Fibroblast of skin of right quadriceps (primary cell): ENCODE results near the gene ZDHHC3.
A peak's percentile ranks its signal among the peaks of the same experiment; 100 is the strongest.

ENCODE experiments used
- DNase-seq: peaks from one replicate; pipeline ENCODE4 v3.0.0-alpha.2; 2013

The ZDHHC3 gene

DNA sequence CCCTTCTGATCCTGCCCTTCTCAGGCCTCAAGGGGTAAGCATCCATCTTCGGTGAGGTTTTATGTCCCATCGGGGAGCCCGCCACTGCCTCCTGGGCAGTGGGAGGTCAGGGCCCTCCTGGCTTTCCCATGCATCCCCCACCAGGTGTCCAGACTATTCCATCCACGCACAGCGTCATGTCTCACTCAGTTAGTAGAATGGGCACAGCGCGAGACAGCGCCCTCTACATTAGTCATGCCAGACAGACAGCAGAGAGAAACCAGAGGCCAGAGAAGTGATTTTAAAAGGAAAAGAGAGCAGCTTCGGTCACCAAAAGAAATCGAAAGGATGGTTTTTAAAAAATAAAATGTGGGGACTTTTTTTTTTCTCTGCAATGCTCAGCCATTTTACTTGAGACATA is 49.8 kb downstream of the ZDHHC3 start:
- no peak for DNase-seq

DNA sequence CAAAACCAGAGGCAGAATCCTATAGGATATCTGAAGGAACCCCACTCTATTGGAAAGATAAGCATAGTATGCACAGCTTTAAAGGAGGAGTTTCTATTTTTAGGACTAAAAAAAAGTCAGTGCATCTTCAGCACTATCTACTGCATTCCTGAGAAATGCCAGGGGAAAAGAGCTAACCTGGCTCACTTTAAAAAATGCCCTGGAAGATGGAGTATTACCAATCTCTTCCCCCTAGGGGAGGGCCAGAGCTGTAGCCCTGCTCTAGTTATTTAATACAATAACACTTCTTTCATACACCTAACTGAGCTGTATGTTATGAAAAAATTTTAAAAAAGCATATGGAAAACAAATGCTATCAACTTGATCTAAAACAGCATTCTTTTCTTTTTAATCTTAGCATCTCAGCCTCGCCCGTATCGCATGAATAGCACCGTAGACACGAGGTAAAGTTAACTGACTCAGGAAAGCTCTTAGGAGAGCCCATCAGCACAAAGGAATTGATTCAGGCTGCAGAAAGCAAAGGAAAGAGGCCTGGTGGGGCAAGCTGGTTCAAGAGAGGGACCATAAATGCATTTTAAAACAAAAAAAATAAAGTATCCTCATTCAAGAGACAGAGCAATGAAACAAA is 51.4 kb downstream of the ZDHHC3 start:
- no peak for DNase-seq

DNA sequence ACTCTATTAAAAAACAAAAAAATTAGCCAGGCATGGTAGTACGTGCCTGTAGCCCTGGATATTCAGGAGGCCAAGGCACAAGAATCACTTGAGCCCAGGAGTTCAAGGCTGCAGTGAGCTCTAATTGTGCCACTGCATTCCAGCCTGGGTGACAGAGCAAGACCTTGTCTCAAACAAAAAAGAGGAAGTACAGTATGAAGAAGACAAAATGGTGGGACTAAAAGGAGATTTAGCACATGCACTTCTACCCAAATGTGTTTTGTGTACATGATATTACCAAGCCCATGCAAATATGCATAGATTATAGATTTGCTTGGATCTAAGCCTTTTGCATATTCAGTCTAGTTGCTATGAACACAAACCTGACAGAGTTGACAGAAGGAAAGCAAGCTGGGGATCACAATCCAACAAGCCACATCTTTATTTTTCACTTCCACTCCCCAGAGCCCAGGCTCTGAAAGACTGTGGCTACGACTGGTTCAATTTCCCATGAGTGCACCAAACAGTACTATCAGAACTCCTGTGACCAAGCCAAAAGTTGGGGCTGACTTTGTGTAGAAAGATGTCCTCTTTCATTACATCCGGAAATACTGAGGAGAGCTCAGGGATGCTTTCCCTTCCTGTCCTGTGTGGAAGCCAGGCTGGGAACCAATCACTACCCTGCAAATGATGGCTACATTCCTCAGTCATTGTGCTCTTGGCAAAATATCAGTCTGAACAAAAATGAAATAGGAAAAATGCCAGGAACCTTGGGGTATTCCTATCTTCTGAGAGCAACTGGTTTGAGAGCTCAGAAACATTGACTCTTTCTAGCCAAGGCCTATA is 52.1 kb downstream of the ZDHHC3 start:
- DNase-seq: peak; percentile 51

DNA sequence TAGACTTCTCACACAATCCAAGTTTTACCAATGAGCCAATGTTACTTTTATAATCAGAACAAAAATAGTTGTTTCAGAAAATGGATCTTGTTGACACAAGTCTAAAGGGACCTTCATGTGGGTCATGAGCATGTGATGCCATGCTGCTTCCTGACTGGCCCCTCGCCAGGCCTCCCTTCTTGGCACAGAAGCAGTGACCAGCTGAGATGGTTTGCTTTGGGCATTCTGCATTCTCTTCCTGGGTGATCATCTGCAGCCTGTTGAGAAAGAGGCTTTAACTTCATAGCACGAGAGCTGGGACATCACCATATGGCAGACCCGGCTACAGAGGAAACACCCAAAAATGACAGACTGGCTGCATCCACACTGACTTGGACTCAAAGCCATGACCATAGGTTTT is 55.9 kb downstream of the ZDHHC3 start:
- no peak for DNase-seq

DNA sequence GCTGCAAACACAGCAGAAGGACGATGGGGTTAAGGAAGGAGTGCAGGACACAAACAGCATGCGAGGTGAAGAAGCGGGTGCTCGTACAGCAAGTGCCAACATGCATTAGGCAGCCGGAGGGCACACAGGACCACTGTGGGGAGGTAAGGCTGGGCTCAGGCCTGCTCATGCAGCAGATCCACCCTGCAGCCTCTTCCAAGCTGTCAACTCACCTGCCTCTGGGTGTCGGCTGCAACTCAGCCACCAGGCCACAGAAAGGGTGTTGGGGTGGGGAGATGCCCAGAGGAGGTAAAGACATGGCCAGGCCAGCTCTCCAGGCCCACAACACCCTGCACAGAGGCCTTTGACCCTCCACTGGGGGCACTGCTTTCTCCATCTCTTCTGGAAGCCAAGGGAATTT is 57.4 kb downstream of the ZDHHC3 start:
- no peak for DNase-seq

DNA sequence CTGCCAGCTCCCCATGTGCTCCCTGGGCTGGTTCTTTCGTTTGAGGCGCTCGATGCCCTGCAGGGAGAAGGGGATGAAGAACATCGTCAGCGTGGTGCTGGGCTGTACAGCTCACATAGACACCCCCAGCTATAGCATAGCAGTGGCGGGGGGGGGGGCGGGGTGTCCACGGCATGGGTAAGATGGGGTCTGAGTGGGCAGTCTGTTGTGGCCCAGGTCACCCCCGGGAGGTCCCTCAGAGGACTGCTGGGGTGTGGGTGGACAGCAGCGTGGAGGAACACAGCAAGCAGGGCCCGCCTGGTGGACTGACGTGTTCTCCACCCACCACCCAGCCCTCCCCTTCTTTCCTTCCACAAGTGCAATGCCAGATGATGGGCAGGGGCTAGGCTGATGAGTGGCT is 57.9 kb downstream of the ZDHHC3 start:
- no peak for DNase-seq

DNA sequence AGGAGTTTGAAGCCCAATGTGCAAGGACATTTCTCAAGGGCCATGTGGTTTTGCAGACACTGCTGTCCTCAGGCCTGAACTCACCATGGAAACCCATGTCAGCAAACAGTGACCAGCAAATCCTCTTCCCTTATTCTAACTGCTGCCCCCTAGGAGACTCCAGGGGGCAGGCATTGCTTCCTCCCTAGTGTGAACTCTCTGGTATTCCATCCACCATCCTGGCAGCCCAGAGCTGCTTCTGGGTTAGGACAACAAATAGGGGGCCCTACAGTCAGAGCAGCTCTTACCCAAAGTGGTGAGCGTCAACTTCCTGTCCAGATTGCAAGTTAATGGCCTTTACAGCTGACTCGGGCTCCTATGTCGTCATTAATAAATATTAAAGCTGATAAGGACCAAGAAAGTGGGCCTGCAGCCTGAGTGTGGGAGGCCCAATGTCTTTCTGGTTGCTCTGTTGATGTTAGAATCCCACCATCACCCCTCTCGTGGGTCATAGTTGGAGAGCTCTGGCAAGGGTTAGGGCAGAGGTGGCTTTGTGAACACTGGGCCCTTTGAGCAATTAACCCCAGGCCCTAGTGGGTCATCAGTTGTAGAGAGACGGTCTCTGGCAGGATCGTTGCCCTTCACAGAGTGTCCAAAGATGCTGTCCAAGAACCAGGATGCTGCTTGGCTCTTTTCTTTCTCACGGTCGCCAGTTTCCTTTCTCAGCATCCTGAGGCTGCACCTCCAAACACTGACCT is 60.1 kb downstream of the ZDHHC3 start:
- DNase-seq: peak; percentile 9

DNA sequence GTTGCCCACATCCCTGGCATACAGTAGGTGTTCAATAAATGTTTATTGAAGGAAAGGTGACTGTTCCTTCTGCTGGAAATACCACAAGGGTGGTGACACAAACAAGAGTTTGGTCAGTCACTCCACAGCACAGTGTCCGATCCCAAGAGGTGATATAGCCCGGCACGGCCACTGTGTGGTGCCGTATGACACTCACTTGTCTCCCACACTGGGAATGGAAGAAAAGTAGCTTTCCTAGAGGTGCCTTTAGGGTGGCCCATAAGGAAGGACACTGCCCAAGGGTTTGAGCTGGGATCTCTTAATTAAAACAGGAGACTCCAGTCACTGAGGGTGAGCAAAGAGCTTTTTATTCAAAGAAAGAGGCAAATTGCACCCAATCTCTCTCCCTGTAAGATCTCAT is 61.0 kb downstream of the ZDHHC3 start:
- DNase-seq: peak; percentile 4

DNA sequence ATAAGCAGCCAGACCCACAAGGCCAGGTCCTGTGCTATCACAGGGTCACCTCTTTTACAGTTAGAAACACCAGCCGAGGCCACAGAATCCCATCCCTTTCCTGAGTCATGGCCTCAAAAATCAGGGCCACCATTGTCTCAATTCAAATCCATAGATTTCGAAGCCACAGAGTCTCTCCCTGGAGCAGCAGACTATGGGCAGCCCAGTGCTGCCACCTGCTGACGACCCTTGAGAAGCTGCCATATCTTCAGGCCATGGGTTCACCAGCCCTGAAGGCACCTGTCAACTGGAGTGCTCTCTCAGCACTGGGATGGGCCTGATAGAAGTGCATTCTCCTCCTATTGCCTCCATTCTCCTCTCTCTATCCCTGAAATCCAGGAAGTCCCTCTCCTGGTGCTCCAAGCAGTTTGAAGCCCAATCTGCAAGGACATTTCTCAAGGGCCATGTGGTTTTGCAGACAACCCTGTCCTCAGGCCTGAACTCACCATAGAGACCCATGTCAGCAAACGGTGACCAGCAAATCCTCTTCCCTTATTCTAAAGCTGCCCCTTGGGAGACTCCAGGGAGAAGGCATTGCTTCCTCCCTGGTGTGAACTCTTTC is 62.0 kb downstream of the ZDHHC3 start:
- peak; percentile 65 for DNase-seq

DNA sequence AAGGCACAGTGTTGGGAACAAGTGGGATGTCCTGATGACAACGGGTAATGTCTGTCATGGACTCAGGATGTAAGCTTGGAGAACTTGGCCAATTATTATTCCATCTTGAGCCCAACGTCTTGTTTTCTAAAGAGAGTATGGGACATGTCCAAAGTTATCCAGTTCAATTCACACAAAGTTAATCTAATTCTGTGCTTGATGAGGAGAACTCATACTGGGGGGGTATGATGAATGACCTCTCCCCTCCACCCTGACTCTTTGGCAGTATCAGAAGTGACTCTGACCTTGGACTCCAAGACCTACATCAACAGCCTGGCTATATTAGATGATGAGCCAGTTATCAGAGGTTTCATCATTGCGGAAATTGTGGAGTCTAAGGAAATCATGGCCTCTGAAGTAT is 65.3 kb downstream of the ZDHHC3 start:
- DNase-seq: no peak

DNA sequence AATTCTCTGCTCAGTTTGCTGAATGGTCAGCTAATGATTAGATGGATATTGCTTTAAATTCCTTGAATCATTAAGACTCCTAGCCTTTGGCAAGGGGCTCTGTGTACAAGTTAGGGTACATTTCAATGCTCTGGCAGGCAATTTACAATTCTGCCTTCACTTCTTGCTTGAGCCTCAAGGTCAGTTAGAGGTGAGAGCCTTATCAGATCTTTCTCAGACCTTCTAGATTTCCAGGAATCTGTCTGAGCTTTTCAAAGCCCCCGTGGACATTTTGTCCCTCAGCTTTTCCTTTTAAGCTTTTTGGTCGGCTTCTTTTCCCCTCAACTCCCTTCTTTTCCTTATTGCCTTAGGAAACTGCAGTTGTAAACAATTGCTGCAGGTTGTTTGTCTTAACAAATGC is 66.9 kb downstream of the ZDHHC3 start:
- DNase-seq: no peak

DNA sequence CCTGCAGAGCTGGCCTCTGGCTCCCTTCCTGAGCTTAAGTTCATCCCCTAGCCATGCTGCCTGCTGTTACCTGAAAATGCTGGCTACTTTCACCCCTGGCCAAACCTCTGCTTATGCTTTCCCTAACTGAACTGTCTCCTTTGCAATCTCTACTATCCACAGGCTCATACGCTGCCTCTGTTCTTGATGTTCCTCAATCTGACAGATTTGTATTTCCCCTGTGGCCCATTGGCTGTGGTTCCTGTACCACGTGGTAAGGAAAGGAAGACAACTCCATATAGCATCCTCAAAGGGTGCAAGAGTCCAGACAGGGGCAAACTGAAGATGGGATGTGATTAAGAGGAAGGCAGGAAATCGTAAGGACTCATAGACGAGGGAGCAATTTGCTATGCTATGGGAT is 68.4 kb downstream of the ZDHHC3 start:
- no peak for DNase-seq

DNA sequence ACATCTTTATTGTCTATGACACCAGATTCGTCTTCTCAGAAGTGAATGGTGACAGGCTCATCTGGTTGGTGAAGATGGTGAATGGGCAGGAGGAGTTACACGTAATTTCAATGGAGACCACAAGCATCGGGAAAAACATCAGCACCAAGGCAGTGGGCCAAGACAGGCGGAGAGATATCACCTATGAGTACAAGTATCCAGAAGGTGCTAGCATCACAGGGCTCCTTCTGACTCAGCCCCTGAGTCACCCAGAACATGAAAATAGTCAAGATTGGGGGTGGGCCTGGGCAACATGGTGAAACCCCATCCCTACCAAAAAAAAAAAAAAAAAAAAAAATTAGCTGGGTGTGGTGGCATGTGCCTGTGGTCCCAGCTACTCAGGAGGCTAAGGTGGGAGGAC is 69.0 kb downstream of the ZDHHC3 start:
- DNase-seq: no peak

DNA sequence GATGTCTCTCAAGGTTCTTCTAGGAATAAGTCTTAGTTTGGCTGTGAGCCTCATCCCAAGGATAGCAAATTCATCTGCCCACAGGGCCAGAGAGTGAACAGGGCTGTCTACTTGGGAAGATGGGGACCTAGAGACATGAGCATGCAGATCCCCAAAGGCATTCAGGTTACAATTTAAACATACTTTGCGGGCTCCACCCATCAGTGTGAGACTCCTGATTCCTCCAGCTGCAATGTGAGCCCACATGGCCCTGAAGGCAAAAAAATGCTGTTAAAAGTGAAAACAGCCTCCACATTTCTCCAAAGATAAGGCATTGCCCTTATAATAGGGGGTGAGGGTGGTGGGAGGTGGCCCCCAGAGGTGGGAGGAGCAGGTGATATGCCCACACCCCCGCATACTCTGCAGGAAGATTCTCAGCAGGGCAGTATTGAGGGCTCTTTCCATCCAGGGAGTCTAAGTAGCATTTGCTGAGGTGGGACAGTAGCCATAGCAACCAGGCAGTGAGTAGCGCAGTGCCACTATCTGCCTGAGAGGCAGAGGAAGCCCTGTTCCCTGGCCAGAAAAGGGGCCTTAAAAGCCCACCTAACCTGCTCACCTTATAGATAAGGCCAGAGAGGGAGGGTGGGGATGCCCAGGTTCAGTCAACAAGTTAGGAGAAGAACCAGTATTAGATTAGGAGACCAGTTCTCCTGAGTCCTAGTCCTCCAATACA is 70.4 kb downstream of the ZDHHC3 start:
- DNase-seq: no peak

DNA sequence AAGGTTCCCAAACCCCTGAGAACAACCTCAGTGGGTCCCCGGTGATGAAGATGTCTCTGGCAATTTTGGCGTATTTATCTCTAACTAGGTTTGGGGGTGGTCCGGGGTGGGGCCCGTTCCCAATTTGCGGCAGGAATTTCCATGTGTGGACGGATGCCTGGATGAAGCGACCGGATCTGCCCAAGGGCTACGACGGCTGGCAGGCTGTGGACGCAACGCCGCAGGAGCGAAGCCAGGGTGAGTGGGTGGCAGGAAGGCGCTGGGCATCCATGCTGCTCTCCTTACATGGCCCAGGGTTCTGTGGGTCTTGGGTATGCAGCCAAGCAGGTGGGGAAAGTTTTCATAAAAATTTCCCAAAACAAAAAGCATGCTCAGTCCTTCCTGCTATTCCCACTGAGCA is 72.2 kb downstream of the ZDHHC3 start:
- no peak for DNase-seq

DNA sequence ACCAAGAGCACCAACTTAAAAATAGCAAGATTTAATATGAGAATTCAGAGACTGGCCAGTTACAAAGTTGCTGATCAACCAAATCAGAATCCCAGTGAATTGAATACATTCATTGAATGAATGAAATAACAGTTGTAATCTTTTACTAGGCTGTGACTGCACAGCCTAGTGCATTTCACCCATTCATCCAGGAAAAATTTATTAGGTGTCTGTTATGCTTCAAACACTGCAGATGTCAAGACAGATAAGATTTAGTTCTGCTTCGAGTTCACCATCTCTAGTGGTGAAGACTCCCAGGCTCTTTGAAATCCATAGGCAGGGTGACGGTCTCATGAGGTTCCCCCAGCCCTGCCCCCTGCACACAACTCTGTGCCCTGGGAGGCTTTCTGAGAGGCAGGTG is 72.7 kb downstream of the ZDHHC3 start:
- DNase-seq: no peak

DNA sequence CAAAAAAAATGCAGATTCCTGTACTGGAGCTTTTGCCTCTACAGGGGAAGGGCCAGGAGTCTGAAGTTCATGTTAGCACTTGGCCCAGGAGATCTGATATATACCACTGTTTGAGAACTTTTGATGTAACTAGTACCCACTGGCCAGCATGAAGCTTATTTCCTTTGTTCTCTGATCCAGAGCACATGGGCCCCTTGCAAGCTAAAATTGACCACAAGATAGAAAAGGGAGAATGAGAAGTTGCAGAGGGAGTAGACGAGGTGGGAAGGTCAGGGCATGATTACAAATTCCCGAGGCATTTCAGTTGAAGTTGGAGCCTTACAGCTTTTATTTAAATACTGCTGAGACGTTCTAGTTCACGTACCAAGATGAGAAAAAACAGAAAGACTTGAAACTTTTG is 73.3 kb downstream of the ZDHHC3 start:
- DNase-seq: no peak

DNA sequence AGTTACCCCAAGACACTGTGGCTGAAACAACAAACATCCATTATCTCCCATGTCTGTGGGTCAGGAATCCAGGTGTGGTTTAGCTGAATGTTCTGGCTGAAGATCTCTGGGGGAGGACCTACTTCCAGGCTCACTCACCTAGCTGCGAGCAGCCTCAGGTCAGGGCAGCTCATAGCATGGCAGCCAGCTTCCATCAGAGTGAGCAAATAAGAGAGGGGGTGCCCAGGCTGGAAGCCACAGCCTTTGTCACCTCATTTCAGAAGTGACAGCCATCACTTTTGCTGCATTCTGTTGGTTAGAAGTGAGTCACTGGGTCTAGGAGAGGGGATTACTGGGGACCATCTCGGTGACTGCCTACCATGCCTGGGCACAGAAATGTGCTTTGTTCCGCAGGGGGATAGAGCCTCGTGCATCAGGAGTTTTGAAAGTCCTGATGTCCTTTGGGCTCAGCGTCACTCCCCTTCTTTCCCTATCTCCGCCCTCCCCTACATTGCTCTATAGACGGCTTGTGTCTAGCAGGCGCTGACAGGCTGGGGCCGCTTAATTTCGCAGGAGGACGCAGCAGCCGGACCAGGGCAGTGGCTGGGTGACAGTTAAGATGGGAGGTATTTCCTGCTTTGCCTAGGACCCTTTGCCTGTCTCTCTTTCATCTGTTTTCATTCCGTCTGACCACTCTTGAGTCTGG is 76.1 kb downstream of the ZDHHC3 start:
- DNase-seq: no peak

DNA sequence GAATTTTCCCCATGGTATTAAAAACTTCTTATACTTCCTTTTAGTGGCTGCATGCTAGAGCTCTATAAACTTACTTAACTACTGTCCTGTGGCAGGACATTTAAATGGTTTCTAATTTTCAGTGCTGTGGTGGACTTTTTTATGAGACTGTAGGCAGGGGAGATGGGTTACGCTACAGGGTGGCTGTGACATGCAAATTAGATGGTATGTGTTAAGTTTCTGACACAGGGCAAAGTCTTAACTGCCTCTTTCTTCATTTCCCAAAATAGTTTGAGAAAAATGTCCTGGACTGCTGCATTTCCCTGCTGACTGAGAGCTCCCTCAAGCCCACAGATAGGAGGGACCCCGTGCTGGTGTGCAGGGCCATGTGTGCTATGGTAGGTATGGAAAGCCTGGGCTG is 79.5 kb downstream of the ZDHHC3 start:
- no peak for DNase-seq

DNA sequence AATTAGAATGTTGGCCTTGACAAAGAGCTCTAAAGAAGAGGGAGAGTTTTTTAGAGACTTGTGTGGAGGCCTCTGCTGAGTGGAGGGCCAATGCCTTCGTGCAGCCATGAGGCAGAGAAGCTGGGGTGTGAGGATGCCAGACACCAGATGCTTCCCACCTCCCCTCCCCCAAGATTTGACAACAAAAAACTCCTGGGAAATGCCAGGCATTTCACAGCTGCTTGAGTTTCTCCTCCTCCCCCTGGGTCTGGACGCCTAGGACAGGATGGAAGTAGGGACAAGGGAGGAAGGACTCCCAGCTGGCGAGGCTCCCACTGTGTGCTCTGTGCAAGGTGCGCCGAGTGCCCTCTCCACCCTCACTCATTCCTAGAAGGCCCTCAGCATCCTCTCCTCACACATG is 81.5 kb downstream of the ZDHHC3 start:
- DNase-seq: peak; percentile 38

DNA sequence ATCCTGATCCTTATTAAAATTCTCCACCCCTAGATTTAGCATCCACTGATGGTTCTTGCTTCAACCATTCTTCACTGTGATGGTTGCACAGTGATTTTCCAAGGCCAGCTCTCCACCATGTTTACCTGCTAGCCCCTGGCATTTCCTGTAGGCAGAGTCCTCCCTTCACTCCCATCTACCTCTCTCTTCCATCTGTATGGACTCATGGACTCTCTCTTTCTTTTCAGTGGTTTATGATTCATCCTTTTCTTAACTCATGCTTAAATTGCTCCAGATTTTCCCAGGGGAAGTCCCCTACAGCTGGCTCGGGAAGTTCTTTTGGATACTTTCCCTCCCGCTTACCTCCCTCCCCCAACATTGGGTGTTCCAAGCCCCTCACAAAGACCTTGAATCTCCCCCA is 82.9 kb downstream of the ZDHHC3 start:
- peak; percentile 76 for DNase-seq

DNA sequence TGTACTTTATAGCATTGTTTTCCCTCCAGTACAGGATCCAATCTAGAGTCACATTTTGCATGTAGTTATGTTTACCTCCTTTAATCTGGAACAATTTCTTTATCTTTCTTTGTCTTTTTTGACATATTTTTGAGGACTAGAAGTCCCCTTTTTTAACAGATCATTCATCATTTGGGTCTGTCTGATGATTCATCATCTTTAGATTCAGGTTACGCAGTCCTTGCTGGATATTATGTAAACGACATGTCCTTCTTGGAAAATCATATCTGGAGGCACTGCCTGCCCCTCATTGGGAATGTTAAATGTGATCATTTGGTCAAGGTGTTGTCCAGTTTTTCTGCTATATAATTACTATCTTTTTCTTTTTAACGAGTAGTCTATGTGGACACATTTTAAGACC is 83.3 kb downstream of the ZDHHC3 start:
- peak; percentile 19 for DNase-seq
